Tongue (tissue), 2 donors: ENCODE measurements around the gene CTBP1. TPM values are rescaled to one million over a fixed set of nuclear protein-coding genes. Genes with fewer than 3 reads are reported as not detected.

Experiments used
- DNase-seq: peaks from one replicate; pipeline ENCODE4 v3.0.0-alpha.2; 2015
- total RNA-seq: library from RNA; depleted of rRNA; stranded (reverse); fragments of >200 nt; gene quantifications from one replicate; pipeline ENCODE4 v1.2.3, GENCODE V29; 2014

CTBP1 gene
- total RNA-seq, 1 donor from 2014 or later = 193 TPM

DNA sequence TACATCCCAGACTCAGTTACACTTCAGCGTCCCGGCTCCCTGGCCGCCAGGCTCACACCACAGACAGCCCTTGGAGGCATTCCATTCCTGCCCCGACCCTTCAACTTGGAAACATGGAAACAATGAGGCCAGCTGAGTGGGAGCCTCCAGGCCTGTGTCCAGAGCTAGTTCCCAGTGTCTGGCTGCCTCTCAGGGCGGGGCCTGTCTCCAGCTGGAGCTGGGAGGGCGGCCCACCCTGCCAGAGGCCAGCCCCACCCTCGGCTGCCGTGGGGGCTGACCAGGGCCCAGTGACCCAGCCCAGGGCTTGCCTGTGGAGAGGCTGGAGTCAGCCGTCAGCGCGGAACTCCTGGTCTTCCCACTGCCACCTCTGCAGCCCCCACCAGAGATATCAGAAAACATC lies 39.1 kb downstream of the CTBP1 start:
- peak; percentile 89 for DNase-seq

DNA sequence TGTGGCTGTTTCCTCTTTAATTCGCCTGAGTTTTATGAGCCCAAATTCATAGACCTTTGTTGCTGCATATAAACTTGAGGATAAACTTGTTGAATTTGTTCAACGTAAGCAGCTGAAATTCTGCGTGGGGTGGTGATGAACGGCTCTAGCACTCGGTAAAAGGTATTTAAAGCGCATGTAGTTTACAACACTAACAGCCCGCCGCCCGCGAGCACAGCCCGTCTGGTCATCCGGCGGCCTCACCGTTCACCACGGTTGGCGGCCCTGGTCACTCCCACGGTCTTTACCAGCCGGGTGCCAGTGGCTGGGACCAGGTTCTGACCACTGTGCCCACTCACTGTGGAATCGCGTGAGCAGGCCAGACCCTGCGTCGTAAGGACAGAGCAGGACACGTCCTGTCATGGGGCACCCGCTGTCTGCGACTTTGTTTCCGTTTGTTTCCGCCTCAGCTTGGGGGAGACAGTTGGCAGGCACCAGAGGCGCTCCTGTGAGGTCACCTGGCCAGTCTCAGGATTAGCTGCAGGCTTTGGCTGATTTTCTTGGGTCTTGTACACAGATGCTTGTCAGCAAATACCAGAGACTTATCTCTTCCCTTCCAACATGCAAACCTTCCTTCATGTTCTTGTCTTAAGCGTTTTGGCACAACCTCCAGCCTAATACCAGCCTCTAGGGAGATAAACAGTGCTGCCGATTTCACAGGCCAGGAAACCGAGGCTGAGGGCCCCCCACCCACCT lies 39.8 kb downstream of the CTBP1 start:
- peak; percentile 38 for DNase-seq

DNA sequence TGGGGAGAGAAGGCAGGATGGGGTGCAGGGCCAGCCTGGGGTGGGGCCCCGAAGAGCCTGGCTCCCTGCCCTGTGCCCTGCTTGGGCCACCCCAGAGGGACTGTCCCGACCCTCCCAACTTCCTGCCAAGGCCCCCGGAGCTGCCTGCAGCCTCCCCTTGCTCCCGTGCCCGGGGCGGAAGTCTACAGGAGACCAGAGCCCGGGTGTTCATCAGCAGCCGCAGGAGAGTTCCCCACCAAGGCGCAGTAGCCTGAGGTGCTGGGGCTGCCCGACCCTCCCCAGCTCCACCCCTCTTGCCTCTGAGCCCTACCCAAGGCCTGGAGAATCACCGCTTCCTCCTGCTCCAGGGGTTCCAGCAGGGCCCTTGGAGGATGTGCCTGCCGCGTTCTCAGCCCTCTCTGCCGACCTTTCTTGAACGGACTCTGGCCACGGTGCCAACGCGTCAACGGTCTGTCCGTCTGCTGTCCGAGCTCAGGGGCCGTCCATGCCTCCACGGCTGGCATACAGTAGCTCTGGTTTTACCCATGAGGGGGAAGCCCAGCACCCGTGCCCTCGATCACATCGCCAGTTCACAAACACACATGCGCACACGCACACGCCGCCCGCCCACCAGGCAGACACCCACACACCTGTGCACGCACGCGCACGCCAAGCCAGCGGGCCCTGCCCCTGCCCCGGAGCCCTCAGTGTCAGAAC lies 40.5 kb downstream of the CTBP1 start:
- no peak for DNase-seq

DNA sequence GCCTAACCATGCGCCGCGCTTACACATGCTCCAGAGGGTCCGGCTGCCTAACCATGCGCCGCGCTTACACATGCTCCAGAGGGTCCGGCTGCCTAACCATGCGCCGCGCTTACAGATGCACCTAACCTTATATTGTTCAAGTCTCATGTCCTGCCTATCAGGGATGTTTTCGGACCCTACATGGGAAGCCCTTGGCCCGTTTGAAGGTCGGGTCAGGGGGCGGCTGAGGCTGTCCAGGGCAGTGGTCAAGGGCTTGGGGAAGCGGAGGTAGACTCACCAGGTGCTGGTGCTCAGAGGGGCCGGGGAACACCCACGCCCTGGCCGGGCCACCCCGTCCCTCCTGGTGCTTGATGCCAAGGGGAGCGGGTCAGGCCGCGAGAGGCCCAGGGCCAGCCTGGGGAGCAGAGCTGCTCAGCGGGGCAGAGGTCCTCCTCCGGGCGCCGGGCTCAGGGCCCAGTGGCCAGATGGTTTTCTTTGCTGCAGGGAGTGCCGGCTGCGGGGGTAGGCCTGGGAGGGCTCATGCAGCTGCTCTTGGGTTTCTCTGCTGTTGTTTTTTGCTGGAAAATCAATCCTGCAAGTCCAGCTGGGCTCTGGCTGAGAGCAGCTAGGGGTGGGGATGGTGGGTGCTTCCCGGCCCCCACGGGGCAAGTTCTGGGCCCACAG lies 41.2 kb downstream of the CTBP1 start:
- DNase-seq = peak; percentile 94

DNA sequence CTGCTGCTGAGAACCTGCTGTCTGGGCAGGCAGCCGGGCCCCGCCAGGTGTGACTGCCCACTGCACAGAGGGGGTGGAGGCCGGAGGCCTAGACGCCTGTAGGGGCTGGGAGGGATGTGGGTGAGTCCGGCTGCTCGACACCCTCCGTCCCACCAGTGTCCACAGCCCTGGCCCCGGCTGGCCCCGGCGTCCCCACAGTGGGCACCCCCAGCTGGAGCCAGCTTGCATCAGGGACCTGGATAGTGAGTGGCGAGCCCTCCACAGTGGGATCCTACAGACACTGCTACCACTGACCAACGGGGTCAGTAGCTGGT lies 41.8 kb downstream of the CTBP1 start:
- no peak for DNase-seq

DNA sequence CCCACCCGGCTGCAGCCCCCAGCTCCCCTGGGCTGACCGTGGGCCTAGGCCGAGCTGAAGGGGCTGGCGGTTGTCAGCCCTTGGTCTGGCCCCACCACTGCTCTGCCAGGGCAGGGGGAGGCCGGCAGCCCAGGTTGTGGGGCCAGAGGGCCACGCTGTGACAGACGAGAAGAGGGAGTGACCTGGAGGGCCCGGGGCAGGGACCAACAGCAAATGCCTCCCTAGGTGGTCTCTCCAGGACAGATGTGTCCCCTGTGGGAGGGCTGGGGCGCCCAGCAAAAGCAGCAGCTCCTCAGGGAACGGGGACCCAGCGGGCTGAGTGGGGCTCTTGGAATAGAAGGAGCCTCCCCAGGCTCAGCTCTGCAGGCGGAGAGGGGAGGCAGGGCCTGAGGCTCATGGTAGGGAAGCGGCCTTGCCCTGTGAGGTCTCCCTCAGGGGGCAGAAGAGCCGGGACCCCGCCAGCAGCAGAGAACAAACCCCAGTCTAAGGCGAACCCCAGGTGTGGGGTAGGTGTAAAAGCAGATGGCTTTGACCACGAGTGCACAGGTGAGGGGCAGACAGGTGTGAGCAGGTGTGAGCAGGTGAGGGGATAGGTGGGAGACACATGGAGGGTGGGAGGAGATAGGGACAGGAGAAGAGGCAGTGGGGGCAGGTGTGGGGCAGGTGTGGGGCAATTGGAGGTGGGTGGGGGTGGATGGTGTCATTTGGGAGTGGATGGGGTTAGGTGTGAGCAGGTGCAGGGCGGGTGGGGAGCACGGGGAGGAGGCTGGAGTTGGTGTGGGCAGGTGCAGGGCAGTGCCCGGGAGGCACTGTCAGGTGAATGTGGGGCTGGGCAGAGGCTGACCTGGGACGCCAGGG lies 42.4 kb downstream of the CTBP1 start:
- DNase-seq = no peak

DNA sequence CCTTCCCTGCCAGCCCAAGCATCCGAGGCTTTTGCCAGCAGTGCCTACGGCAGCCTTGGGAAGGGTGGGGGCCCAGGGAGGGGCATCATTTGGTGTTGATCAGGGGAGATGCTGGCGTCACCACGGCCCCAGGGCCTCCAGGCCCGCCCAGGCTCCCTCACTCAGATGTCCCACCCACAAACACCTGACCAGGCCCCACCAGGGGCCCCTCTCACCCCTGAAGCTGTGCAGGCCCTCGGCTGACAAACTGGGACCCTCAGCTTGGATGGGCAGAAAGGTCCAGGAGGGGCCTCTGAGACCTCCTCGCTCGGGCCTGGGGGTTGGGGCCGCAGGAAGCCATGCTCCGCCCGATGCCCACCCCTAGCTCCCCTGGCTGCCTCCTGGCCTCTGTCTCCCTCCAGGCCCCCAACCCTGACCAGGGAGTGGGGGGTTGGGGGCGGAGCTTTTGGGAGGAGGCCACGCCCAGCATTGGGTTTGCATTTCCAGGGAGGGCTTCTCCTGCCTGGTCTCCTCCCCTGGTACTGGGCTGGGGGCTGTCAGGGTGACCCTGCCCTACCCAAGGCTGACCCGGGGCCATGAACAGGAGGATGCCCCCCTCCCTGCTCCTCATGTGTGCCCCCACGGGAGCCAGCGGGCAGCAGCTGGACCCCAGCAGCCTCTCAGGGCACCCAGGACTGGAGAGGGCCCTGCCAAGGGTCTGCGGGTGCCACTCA lies 43.2 kb downstream of the CTBP1 start:
- no peak for DNase-seq

DNA sequence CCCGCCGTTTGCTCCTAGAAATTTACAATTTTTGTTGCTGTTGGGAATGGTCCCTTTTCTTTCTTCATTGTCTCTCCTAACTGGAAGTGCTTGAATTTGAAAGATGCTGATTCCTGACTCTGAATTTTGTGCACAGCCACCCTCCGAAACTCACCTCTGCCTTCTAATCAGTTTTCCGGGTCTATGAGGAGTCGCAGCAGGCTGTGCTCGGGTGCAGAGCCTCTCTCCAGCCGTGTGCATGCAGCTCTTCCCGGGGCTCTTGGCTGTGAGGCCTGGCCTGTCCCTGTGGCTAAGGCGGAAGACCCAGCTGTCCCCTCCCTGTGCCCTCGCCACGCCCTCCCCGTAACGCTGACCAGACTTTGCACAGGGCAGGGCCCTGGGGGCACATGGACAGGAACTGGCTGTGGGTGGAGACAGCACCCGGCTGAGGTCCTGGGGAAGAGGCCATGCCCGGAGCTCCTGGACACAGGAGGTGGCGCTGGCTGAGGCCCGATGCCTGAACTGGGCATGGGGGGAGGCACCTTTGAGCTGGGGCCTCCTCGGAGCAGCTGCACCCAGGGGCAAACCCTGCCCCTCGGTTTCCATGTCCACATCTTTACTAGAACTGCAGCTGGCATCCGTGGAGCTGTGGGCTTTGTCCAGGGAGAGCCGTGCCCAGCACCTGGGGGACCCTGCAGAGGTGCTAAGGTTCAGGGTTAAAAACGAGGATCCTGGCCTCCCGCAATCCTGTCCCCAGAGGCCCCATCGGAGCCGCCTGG lies 43.9 kb downstream of the CTBP1 start:
- DNase-seq = peak; percentile 39

DNA sequence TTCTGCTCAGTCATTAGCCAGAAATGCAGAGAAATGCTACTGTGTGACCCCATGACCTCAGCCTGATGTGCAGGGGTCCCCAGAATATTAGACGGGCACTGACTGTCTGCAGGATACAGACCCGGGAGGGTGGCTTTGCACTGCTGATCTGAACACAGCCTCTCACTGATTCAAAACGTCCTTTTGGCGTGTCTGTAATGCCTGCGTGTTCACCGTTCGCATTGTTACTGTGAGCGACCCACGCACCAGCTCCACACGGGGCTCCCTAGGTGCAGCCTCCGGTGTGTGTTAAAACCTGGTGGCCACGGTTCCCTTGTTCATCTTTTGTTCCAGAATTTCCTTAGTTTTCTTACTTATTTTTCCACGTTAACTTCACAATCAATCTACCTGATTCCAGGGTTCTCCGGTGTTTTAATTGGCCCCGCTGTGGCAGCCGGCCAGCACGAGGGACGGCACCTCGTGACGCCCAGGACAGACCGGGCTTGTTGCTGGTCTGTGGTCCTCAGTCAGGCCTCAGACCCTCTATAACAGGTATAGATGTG lies 44.6 kb downstream of the CTBP1 start:
- DNase-seq = no peak

DNA sequence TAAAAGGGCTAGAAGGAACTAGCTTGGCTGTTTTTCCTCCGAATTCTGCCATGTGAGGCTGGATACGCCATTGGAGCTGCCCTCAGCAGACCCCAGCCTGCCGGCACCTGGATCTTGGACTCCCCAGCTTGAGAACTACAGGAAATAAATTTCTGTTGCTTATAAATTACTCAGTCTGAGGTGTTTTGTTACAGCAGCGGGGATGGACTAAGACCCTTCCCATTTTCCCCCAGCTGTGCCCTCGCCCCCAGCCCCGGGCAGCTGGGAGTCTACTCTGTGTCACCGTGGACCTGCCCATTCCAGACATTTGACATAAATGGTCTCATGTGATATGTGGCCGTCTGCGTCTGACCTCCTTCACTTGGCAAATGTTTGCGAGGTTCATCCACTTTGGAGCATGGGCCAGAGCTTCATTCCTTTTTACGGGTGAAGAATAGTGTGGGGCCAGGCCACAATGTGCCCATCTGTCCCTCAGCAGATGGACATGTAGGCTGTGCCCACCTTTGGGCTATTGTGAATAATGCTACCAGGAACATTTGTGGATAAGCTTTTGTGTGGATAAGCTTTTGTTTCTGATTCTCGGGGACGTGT lies 45.8 kb downstream of the CTBP1 start:
- no peak for DNase-seq

DNA sequence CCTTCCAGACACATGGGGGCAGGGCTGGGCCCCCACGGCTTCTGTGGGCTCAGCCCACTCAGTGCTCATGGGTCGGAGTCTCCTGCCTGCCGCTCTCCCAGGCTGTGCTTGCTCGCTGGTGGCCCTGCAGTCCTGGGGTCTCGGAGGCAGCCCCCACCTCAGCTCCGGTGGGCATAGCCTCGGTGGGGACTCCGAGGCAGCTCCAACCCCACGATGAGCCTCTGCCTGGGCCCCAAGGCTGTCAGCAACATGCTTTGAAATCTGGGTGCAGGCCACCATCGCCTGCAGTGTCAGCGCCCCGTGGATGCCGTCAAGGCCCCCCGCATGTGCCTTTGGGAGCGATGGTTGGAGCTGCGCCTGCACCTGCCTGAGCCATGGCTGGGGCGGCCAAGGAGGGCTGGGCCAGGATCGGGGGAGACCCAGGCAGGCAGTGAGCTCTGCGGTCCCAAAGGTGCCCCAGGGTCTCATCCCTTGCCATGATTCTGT lies 46.4 kb downstream of the CTBP1 start:
- DNase-seq = no peak

DNA sequence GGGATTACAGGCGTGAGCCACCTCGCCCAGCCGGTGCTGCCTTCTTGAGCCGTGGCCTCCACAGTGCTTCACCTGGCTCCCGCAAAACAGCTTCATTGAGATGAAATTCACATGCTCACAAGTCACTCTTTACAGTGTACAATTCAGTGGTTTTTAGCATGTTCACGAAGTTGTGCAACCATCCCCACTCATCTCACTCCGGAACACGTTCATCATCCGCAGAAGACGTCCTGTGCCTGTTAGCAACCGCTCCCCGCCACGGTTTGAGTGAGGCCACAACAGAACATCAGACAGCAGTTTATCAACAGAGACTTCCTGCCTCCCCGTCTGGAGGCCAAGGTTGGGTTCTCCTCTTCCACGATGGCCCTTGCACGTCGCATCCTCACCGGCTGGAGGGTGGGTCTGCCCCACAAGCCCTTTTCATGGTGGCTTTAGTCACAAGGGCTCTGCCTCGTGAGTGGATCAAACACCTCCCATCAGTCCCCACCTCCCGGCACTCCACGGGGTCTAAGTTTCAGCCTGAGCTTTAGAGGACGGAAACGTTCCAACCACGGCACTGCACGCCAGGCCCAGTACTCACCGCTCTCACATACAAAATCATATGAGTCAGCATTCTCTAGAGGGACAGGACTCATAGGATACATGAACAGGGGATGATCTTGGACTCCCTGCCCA lies 46.9 kb downstream of the CTBP1 start:
- peak; percentile 38 for DNase-seq

DNA sequence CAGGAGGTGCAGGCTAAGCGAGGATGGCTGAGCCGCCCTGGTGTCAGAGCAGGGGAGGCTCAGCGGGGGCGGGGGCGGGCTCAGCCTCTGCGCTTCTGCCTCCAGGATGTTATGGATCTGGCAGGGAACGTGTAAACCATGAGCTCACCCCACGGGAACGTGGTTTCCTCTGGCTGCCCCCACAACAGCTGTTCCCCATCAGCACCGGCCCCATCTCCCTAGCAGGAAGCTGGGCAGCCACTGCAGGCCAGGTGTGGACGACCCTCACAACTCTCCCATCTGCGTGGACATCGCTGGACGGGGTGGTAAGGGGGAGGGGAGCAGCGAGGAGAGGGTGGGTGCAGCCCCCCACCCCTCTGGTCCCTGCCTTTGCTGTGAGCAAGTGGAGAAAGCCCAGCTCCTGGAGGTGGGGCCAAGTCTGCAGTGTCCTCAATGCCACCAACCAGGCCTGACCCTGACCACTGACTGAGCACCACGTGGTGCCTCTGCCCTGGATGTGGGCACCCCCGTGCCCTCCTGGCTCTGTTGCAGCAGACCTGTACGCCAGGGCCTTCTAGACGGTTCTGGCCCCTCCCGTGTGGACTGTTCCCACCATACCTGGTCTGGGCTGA lies 48.4 kb downstream of the CTBP1 start:
- DNase-seq = peak; percentile 95

DNA sequence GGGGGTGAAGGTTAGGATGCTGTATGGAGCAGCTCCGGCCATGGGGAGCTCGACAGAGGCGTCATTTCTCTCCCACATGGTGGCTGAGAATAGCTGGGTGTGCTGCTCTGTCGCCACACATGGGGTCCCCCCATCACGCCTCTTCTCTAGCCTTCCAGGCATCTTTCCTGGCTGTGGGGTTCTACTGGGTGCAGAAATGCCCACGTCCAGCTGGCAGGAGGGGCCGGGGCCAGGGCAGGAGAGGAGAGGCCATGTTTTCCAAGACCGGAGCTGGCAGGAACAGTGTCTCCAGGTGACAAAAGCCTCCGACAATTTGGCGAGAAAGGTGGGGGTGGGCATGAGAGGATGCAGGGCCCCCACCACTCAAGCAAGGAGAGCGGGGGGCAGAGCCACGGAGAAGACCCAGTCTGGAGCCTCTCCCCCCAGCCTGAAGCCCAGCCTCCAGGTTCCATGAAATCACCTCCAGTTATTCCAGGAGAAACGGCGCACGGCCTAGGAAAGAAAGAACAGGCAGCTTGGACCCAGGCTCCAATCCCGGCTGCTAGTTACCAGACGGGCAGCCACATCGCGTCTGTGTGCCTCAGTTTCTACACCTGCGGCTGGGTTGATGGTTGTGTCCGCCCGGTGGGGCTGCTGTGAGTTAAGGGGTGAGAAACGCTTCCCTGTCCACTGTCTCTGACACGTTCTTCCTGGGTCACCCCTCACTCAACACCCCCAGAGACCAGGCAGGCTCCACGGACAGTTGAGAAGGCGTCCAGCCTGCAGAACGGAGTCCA lies 49.2 kb downstream of the CTBP1 start:
- no peak for DNase-seq

DNA sequence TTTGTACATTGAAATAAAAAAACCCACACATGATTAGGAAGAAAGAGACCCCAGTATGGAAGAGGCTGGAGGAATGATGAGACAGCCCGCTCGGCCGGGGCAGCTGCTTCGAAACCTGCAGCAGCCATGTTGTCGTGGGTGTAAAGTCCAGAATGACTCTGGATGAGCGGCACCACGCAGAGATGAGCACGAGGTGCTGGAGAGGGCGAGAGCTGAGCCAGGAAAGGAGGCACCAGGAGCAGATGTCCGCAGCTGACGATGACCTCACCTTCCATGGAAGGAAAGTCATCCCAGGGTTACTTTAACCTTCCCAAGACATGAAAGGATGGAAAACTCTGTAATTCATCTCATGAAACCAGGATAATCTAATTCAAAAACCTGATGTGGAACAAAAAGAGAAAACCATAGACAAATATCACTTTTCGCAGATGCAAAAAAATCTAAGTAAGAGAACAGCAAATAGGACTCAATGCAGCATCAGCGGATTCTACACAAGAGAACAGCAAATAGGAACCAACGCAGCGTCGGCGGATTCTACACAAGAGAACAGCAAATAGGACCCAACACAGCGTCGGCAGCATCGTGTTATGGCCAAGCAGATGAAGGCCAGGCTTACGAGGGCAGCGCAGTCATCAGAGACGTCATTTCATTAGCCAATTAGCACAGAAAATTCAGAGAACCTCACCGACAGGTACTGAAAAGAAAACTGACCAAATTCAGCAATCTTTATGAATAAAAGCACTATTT lies 50.7 kb downstream of the CTBP1 start:
- DNase-seq = peak; percentile 74

DNA sequence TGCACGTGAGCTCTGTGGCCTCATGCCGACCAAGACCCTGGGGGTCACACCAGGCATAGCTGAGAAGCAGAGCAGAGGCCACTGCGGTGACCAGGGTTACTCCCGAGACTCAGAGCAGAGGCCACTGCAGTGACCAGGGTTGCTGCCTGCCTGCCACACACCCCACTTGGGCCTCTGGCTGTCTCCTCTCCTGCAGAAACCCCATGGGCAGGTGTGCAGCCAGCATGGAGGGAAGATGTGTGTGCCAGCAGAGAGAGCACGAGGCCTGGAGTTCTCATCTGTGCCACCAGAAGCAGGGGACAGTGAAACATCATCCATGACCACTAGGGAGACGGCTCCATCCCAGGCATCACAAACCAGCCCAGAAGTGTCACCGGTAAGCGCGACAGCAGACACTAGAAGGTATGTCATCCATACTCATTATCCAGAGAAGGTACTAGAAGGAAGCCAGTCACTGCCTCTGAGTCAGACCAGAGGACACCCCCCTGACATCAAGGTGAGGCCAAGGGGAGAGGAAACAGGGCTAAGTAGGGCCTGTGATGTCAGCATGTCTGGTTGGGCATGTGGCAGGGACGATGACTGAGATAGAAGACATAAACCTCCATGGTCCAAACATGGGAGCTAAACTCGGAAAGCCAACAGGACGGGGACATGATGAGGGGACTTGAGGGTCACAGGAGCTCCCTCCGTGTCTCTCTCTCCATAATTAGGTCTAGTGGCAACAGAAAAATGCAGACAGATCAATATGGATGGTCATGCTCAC lies 52.3 kb downstream of the CTBP1 start:
- no peak for DNase-seq

DNA sequence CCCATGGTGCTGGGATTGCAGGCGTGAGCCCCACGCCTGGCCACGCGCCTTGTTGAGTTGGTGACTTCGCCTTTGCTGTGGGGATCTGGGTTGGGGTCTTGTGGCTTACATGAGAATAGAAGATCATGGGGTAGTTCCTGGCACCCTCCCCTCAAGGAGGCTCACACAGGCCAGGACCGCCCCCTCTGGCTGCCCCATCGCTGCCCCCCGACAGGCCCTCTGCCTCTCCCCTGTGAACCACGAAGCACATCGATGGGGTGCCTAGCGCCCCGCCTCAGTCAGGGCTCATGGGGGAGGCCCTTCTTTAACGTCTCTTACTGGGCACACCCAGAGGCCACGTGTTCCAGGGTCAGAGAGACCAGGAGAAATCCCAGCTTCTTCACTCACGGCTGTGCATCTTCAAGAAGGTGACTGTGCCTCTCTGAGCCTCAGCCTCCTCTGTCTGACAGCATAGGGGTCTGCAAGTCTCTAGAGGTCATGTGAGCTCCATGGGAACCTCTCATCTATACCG lies 53.0 kb downstream of the CTBP1 start:
- DNase-seq = no peak
